ENCODE results near the gene PFKP. TPM values are rescaled to one million over a fixed set of nuclear protein-coding genes. Genes with fewer than 3 reads are reported as not detected.

The PFKP gene
- total RNA-seq, 1 donor from 2014 or later = 150 TPM

GRCh38 chr10:3119796-3120459, 52.6 kb downstream of the PFKP start:
- Mint-ChIP-seq H3K4me1 (ENCODE audit: unreplicated experiment) (peaks cover 10% of the 10 kb centered on the region), H3K27ac (ENCODE audit: unreplicated experiment) (no peak overlapping the region), H3K36me3 (ENCODE audit: unreplicated experiment) (peaks cover 47% of the 10 kb centered on the region), H3K9me3 (ENCODE audit: unreplicated experiment) (no peaks in the 10 kb centered on the region), H3K27me3 (ENCODE audit: unreplicated experiment) (no peaks in the 10 kb centered on the region), H3K4me3 (ENCODE audit: unreplicated experiment) (no peak overlapping the region)
- no peak for DNase-seq (ENCODE audit: extremely low spot score, unreplicated experiment)
- peak; percentile 65 for TF ChIP-seq CTCF (IDR thresholded peaks at IDR 0.05)

GRCh38 chr10:3122034-3122433, 54.7 kb downstream of the PFKP start:
- Mint-ChIP-seq H3K4me1 (ENCODE audit: unreplicated experiment) (peaks cover 27% of the 10 kb centered on the region), H3K27me3 (ENCODE audit: unreplicated experiment) (no peaks in the 10 kb centered on the region), H3K36me3 (ENCODE audit: unreplicated experiment) (peaks cover 39% of the 10 kb centered on the region), H3K27ac (ENCODE audit: unreplicated experiment) (peak overlapping the region; percentile 59), H3K9me3 (ENCODE audit: unreplicated experiment) (no peaks in the 10 kb centered on the region), H3K4me3 (ENCODE audit: unreplicated experiment) (no peak overlapping the region)
- TF ChIP-seq CTCF (IDR thresholded peaks at IDR 0.05) = no peak
- DNase-seq (ENCODE audit: extremely low spot score, unreplicated experiment) = no peak

DNA sequence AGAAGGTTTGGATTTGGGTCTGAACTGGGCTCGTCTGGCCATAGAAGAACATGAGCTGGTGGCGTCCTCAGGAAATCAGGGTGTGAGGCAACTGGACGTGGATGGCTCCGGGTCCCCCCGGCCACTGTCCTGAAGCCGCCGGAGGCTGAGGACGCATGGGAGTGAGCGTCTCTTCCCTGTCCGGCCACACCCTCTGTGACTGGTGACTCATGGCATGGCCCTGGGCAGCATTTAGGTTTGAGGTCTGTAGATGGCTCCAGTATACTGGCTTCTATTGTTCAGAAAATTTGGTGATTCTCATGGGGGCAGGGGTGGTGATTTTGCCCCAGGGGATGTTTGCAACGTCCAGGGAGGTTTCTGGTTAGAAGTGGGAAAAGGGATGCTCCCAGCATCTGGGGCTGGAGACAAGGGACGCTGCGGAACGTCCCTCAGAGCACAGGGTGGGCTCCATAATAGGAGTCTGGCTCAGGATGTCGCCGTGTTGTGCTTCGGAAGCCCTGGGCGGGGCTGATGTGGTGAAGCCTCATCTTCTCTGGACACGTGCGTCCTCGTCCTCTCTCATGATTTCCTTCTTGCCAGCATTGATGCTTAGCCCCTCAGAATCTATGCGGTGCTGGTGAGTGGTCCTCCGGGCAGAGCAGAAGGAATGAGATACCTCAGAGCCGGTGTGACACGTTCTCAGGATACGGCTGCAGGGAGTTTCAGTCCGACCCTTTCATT, 55.3 kb downstream of the PFKP start:
- H3K4me1 Mint-ChIP-seq (ENCODE audit: unreplicated experiment) = peaks cover 30% of the 10 kb centered on the region
- TF ChIP-seq CTCF (IDR thresholded peaks at IDR 0.05) = no peak
- H3K27ac Mint-ChIP-seq (ENCODE audit: unreplicated experiment) = peak overlapping the region; percentile 59
- no peak overlapping the region for H3K4me3 Mint-ChIP-seq (ENCODE audit: unreplicated experiment)
- H3K9me3 Mint-ChIP-seq (ENCODE audit: unreplicated experiment) = no peaks in the 10 kb centered on the region
- DNase-seq (ENCODE audit: extremely low spot score, unreplicated experiment) = no peak
- peaks cover 37% of the 10 kb centered on the region for H3K36me3 Mint-ChIP-seq (ENCODE audit: unreplicated experiment)
- no peaks in the 10 kb centered on the region for H3K27me3 Mint-ChIP-seq (ENCODE audit: unreplicated experiment)

DNA sequence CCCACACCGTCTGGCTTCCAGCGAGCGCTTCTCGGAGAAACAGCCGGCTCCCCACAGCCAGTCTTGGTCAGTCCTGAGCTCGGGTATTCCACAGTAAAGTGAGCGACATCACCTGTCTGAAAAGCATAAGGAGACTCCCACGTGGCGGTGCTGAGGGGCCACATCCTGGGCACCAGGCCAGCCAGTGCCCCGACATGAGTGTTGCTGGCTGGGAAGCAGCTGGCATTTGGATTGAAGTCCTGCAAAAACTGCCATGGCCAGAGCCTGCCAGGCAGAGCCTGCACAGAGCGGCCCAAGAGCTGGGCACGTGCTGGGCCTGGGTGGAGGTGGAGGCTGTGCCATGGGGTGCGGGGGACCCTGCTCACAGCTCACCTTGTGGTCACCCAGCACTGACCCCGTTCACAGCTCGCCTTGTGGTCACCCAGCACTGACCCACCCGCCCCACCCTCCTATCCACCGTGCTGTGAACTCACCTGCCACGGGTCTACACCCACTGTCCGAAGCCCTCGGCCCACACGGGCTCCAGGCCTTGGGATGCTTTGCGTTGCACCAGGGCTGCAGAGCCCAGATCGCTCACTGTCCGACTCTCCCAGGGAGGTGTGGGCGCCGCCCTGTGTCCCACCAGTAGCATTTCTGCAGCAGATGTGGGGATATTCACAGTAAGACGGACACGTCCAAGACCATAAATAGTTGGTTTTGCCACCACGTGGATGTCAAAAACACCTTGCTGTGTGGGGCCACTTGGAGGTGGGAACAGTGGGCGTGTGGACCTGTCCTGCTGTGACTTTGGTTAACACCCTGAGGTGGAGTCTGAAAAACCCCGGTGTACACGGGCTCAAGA, 56.4 kb downstream of the PFKP start:
- no peaks in the 10 kb centered on the region for H3K27me3 Mint-ChIP-seq (ENCODE audit: unreplicated experiment)
- no peak for DNase-seq (ENCODE audit: extremely low spot score, unreplicated experiment)
- TF ChIP-seq CTCF (IDR thresholded peaks at IDR 0.05) = no peak
- no peak overlapping the region for H3K27ac Mint-ChIP-seq (ENCODE audit: unreplicated experiment)
- H3K9me3 Mint-ChIP-seq (ENCODE audit: unreplicated experiment) = no peaks in the 10 kb centered on the region
- H3K4me1 Mint-ChIP-seq (ENCODE audit: unreplicated experiment) = peaks cover 31% of the 10 kb centered on the region
- H3K4me3 Mint-ChIP-seq (ENCODE audit: unreplicated experiment) = no peak overlapping the region
- H3K36me3 Mint-ChIP-seq (ENCODE audit: unreplicated experiment) = peaks cover 32% of the 10 kb centered on the region
